ENCODE results near the gene C10orf120.

- no peak for TF ChIP-seq CTCF (conservative IDR thresholded peaks at IDR 0.05; ENCODE audit: low read length)
- TF ChIP-seq EZH2phosphoT487 (IDR thresholded peaks at IDR 0.05; ENCODE audit: borderline replicate concordance, low read depth, low read length): no peak
Observed at GRCh38 chr10:122662231-122662630, 37.4 kb downstream of the C10orf120 start.

Measured in OCI-LY7 (cell line).